Keratinocyte (primary cell): ENCODE data around the gene SPRY1. TPM values are rescaled to one million over a fixed set of nuclear protein-coding genes. Genes with fewer than 3 reads are reported as not detected.

ENCODE experiments used
- DNase-seq: peaks from one replicate; pipeline ENCODE4 v3.0.0-alpha.2; 2011; ENCODE audit warnings: low read depth, missing footprints, low spot score
- FAIRE-seq: peaks from 2 replicates; lab custom pipeline; 2011; peaks lifted over from hg19 to GRCh38; lab: Jason Lieb, UNC
- H2AFZ ChIP-seq: 2 replicates; pipeline ENCODE4 v1.6.0; 2012; ENCODE audit warnings: low read length, control low read depth, inconsistent platforms; ENCODE audit not compliant: control insufficient read depth
- H3K27ac ChIP-seq: 2 replicates; pipeline ENCODE4 v1.5.1; 2011; ENCODE audit warnings: low read length; ENCODE audit not compliant: control insufficient read depth, insufficient read depth
- H3K27me3 ChIP-seq: 3 replicates; pipeline ENCODE4 v1.6.0; 2011; ENCODE audit warnings: low read length; ENCODE audit not compliant: control insufficient read depth, insufficient read depth; ENCODE audit errors: extremely low read depth
- H3K36me3 ChIP-seq, 2 experiments: 2 replicates in 1 of 2; 3 replicates in 1 of 2; pipeline ENCODE4 v1.5.1; 2011; ENCODE audit warnings: low read length in 2 of 2, mild to moderate bottlenecking in 1 of 2; ENCODE audit not compliant: control insufficient read depth in 2 of 2, insufficient read depth in 2 of 2; ENCODE audit errors: extremely low read depth in 1 of 2
- H3K4me1 ChIP-seq: 3 replicates; pipeline ENCODE4 v1.5.1; 2011; ENCODE audit warnings: low read length; ENCODE audit not compliant: control insufficient read depth, insufficient read depth; ENCODE audit errors: extremely low read depth
- H3K4me2 ChIP-seq: 3 replicates; pipeline ENCODE4 v1.6.0; 2011; ENCODE audit warnings: low read depth, low read length; ENCODE audit not compliant: control insufficient read depth, insufficient read depth; ENCODE audit errors: extremely low read depth
- H3K4me3 ChIP-seq, 3 experiments: fragments of 200-600 bp in 1 of 3; sonication (generic) in 1 of 3; 2 replicates in 2 of 3; 3 replicates in 1 of 3; pipeline ENCODE4 v1.5.1; 2011 to 2016; ENCODE audit warnings: low read length in 3 of 3, mild to moderate bottlenecking in 3 of 3, control low read depth in 2 of 3, inconsistent platforms in 1 of 3, low read depth in 1 of 3, mixed read lengths in 1 of 3, mixed run types in 1 of 3, moderate library complexity in 1 of 3; ENCODE audit not compliant: control insufficient read depth in 2 of 3, insufficient read depth in 2 of 3; ENCODE audit errors: extremely low read depth in 1 of 3
- H3K79me2 ChIP-seq: 2 replicates; pipeline ENCODE4 v1.6.0; 2012; ENCODE audit warnings: low read length; ENCODE audit not compliant: control insufficient read depth, insufficient read depth
- H3K9ac ChIP-seq: 3 replicates; pipeline ENCODE4 v1.6.0; 2011; ENCODE audit warnings: low read length; ENCODE audit not compliant: control insufficient read depth, insufficient read depth; ENCODE audit errors: extremely low read depth
- H3K9me1 ChIP-seq: 3 replicates; pipeline ENCODE4 v1.6.0; 2011; ENCODE audit warnings: low read length; ENCODE audit not compliant: control insufficient read depth, insufficient read depth; ENCODE audit errors: extremely low read depth
- H3K9me3 ChIP-seq: 2 replicates; pipeline ENCODE4 v1.5.1; 2012; ENCODE audit warnings: low read depth, low read length; ENCODE audit not compliant: control insufficient read depth
- H4K20me1 ChIP-seq: 3 replicates; pipeline ENCODE4 v1.6.0; 2011; ENCODE audit warnings: low read length; ENCODE audit not compliant: control insufficient read depth, insufficient read depth; ENCODE audit errors: extremely low read depth
- EZH2 ChIP-seq: IDR thresholded peaks from one replicate; pipeline ENCODE4 v1.6.1; 2012; ENCODE audit warnings: inconsistent platforms, mild to moderate bottlenecking, low read length, moderate library complexity
- dilution Hi-C: fragments of 300-500 bp; cut with MboI; formaldehyde crosslinking; loops from one replicate; pipeline ENCODE4 v1.7.0; 2020; ENCODE audit warnings: low sequenced_read_pairs; ENCODE audit not compliant: extremely low pct_ligation_motif_present
- polyA plus RNA-seq, 5 experiments: library from polyadenylated mRNA; depleted of rRNA in 3 of 5; stranded (reverse) in 3 of 5; stranded (forward) in 1 of 5; unstranded in 1 of 5; fragments of >200 nt; gene quantifications; 1 replicate in 1 of 5; 2 replicates in 3 of 5; 3 replicates in 1 of 5; pipeline versions ENCODE4 v1.2.1 to v1.2.3, GENCODE V29; 2011 to 2012; ENCODE audit warnings: missing spikeins in 2 of 5, low read depth in 1 of 5, low replicate concordance in 1 of 5
- TF ChIP-seq, protein P1 (sequence below), 3 experiments: IDR thresholded peaks in 1 of 3; conservative IDR thresholded peaks in 1 of 3; optimal IDR thresholded peaks in 1 of 3; 2 replicates in 2 of 3; 3 replicates in 1 of 3; pipeline versions ENCODE3 to v1.5.1; 2011; ENCODE audit warnings: low read length in 3 of 3, mild to moderate bottlenecking in 3 of 3, moderate library complexity in 2 of 3, control low read depth in 1 of 3, inconsistent platforms in 1 of 3; ENCODE audit not compliant: insufficient read depth in 2 of 3; ENCODE audit errors: extremely low read depth in 1 of 3

The SPRY1 gene
- polyA plus RNA-seq, 1 donor (not counting 4 experiments of a cell fraction or from before 2014, with no cell fraction given): 3.6 TPM

DNA sequence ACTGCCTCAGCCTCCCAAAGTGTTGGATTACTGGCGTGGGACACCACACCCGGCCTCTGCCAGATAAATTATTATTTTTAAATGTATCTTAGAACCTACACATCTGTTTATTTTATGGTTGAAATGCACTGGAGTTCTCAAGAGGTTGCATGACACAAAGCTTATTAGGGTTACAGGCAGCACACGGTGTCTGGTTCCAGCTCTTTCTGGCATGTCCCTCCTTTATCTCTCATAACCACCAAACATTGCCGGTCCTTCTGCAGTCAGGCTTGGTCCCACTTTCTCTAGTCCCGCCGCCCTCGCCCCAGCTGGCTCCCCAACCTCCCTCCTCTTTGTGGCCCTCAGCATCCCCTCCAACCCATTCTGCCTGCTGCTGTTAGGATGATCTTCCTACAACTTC lies 39.7 kb upstream of the SPRY1 start:
- no peak overlapping the region for H3K9ac ChIP-seq
- TF ChIP-seq, protein P1, sequence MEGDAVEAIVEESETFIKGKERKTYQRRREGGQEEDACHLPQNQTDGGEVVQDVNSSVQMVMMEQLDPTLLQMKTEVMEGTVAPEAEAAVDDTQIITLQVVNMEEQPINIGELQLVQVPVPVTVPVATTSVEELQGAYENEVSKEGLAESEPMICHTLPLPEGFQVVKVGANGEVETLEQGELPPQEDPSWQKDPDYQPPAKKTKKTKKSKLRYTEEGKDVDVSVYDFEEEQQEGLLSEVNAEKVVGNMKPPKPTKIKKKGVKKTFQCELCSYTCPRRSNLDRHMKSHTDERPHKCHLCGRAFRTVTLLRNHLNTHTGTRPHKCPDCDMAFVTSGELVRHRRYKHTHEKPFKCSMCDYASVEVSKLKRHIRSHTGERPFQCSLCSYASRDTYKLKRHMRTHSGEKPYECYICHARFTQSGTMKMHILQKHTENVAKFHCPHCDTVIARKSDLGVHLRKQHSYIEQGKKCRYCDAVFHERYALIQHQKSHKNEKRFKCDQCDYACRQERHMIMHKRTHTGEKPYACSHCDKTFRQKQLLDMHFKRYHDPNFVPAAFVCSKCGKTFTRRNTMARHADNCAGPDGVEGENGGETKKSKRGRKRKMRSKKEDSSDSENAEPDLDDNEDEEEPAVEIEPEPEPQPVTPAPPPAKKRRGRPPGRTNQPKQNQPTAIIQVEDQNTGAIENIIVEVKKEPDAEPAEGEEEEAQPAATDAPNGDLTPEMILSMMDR (optimal IDR thresholded peaks at IDR 0.05 in 1 of 3, IDR thresholded peaks at IDR 0.05 in 1 of 3, conservative IDR thresholded peaks at IDR 0.05 in 1 of 3; ENCODE audit: extremely low read depth in 1 of 3, insufficient read depth in 2 of 3, low read length in 3 of 3): no peak
- no peak for TF ChIP-seq EZH2
- no peaks in the 10 kb centered on the region for H3K27me3 ChIP-seq
- H3K9me1 ChIP-seq: no peaks in the 10 kb centered on the region
- H3K79me2 ChIP-seq: no peaks in the 10 kb centered on the region
- dilution Hi-C loops: no loop called here
- peaks cover 21% of the 10 kb centered on the region for H3K4me1 ChIP-seq
- no peak overlapping the region for H3K4me3 ChIP-seq
- FAIRE-seq: no peak
- H2AFZ ChIP-seq: no peak overlapping the region
- no peaks in the 10 kb centered on the region for H3K36me3 ChIP-seq
- H3K9me3 ChIP-seq: no peaks in the 10 kb centered on the region
- no peak for DNase-seq
- H3K27ac ChIP-seq: no peak overlapping the region
- H3K4me2 ChIP-seq: no peak overlapping the region
- no peaks in the 10 kb centered on the region for H4K20me1 ChIP-seq

DNA sequence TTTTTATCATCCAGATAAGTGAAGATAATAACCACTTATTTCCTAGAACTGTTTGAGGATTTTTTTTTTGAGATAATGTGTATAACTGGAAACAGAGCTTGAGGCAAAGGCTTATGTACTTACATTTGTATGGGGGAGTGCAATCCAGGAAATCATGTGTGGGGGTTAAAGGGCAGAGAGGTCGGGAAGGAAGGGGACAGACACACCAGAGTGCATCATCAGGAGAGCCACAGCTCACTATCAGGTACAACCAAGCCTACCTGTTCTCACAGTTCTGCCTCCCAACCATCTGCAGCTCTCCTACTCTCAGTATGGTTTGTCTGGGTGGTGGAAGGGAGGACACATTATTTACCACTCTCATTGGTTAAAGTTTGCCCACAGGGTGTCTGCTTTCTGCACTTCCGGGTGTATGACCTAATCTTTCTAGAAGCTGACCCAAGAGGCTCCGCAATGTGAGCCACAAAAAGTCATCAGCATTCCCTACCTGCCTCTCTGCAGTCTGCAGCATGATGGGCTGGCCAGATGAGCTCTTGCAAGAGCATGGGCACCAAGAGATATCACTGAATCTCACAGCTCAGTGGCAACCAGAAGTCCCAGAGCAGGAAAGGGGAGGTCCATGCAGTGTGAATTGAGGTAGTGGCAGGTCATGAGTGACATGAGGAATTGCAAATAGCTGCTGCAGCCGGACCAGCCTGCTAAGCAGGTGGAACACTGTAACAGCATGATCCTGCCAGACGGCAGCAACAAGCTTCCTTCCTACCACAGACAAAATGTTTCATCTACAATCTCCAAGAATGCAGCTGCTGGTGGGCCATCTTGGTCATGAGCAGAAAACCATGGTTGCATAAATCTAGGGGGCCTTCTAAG lies 36.9 kb upstream of the SPRY1 start:
- Histone ChIP-seq H3K9ac (no peak overlapping the region), H3K9me1 (no peaks in the 10 kb centered on the region), H3K9me3 (no peaks in the 10 kb centered on the region), H3K4me1 (peaks cover 5% of the 10 kb centered on the region), H3K4me3 (no peak overlapping the region), H3K4me2 (no peak overlapping the region), H3K27ac (no peak overlapping the region), H2AFZ (no peak overlapping the region), H4K20me1 (no peaks in the 10 kb centered on the region), H3K27me3 (no peaks in the 10 kb centered on the region), H3K79me2 (no peaks in the 10 kb centered on the region), H3K36me3 (no peaks in the 10 kb centered on the region)
- dilution Hi-C loops: no loop called here
- DNase-seq (no peak), FAIRE-seq (no peak)
- TF ChIP-seq, protein P1 (optimal IDR thresholded peaks at IDR 0.05 in 1 of 3, IDR thresholded peaks at IDR 0.05 in 1 of 3, conservative IDR thresholded peaks at IDR 0.05 in 1 of 3; ENCODE audit: extremely low read depth in 1 of 3, insufficient read depth in 2 of 3, low read length in 3 of 3): no peak
- no peak for TF ChIP-seq EZH2
